Right lobe of liver (tissue), 4 donors: ENCODE data around the gene SPTA1.

Experiments used
- CTCF ChIP-seq, 4 donors: fragments of 200-600 bp in 3 of 4; fragments of 450-650 bp in 1 of 4; IDR thresholded peaks; one replicate each; pipeline versions ENCODE4 v1.5.1 to v1.8.0; 2016 to 2022; ENCODE audit warnings: antibody characterized with exemption in 4 of 4, mild to moderate bottlenecking in 2 of 4
- POLR2A ChIP-seq: fragments of 450-650 bp; IDR thresholded peaks from one replicate; pipeline ENCODE4 v1.6.1; 2017; ENCODE audit warnings: antibody characterized with exemption, mild to moderate bottlenecking
- donor health status: DM: no; HTN: no; CAD: no.
- donor health status: DM: no; HTN: no; CAD: no.
- donor health status: DM: no; HTN: yes; CAD: no.

GRCh38 chr1:158706096-158706495, 19.6 kb upstream of the SPTA1 start:
- TF ChIP-seq POLR2A (no peak), CTCF (IDR thresholded peaks at IDR 0.05) (no peak)
